Spleen (tissue), 7 donors: Measurements from ENCODE around the gene CACNA2D3.

Experiments used
- CTCF ChIP-seq, 11 experiments: fragments of 200-600 bp in 7 of 11; fragments of 450-650 bp in 4 of 11; sonication (generic) in 4 of 11; IDR thresholded peaks in 8 of 11; conservative IDR thresholded peaks in 3 of 11; 1 replicate in 7 of 11; 2 replicates in 4 of 11; pipeline versions ENCODE4 v1.4.0 to v1.8.0; 2016 to 2021; ENCODE audit warnings: antibody characterized with exemption in 11 of 11, inconsistent platforms in 4 of 11, mild to moderate bottlenecking in 1 of 11
- POLR2A ChIP-seq, 3 donors: fragments of 450-650 bp; IDR thresholded peaks; one replicate each; pipeline ENCODE4 v1.5.1; 2017; ENCODE audit warnings: antibody characterized with exemption in 3 of 3, mild to moderate bottlenecking in 1 of 3
- POLR2AphosphoS5 ChIP-seq, 3 donors: sonication (generic); formaldehyde crosslinking; IDR thresholded peaks; one replicate each; pipeline ENCODE4 v1.5.1; 2017; ENCODE audit warnings: antibody characterized with exemption in 3 of 3
- donor health status: DM: no; HTN: no; CAD: no; lungs with moderate emphysema.
- donor health status: DM: no; HTN: no; CAD: no.
- donor health status: DM: no; HTN: no; CAD: no.

- TF ChIP-seq CTCF (IDR thresholded peaks at IDR 0.05 in 8 of 11, conservative IDR thresholded peaks at IDR 0.05 in 3 of 11) = no peak
- no peak for TF ChIP-seq POLR2A (IDR thresholded peaks at IDR 0.05)
- no peak for TF ChIP-seq POLR2AphosphoS5 (IDR thresholded peaks at IDR 0.05)
These were observed 519.8 kb downstream of the CACNA2D3 start for GRCh38 chr3:54642147-54642546.
